ENCODE measurements around the gene VIT.

GRCh38 chr2:36775806-36776205, 79.3 kb downstream of the VIT start:
- TF ChIP-seq CTCF (IDR thresholded peaks at IDR 0.05; ENCODE audit: low read depth, low read length, missing input control): no peak
- TF ChIP-seq ATF3 (IDR thresholded peaks at IDR 0.05): no peak
- TF ChIP-seq MAX (IDR thresholded peaks at IDR 0.05): no peak
- TF ChIP-seq RAD21 (IDR thresholded peaks at IDR 0.05): no peak
- TF ChIP-seq JUND (IDR thresholded peaks at IDR 0.05): no peak
- TF ChIP-seq SP1 (IDR thresholded peaks at IDR 0.05): no peak
- no peak for TF ChIP-seq YY1 (IDR thresholded peaks at IDR 0.05)
- no peak for TF ChIP-seq TAF1 (conservative IDR thresholded peaks at IDR 0.05)
- TF ChIP-seq FOXA1 (IDR thresholded peaks at IDR 0.05): no peak
- TF ChIP-seq ZBTB33 (IDR thresholded peaks at IDR 0.05): no peak
- no peak for TF ChIP-seq REST (IDR thresholded peaks at IDR 0.05)
- no peak for TF ChIP-seq GABPA (IDR thresholded peaks at IDR 0.05 in 1 of 2, conservative IDR thresholded peaks at IDR 0.05 in 1 of 2)

Data from liver (tissue), 3 donors.